ENCODE results near the gene DEFB131B.
"Not testable (repeated sequence)": the region's sequence is repeated elsewhere in the genome, so short reads cannot be mapped to it uniquely, and the experiment has no call there.

The DEFB131B gene

DNA sequence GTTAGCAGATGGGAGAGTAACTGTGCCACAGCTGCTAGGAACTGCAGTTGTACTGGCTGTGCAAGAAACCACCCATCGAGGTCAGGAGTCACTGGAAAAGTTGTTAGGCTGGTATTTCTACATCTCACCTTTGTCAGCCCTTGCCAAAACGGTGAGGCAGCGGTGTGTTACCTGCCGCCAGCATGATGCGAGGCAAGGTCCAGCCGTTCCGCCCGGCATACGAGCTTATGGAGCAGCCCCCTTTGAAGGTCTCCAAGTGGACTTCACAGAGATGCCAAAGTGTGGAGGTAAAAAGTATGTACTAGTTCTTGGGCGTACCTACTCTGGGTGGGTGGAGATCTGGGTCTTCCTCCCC is 33.7 kb downstream of the DEFB131B start:
- not testable (repeated sequence) for DNase-seq

DNA sequence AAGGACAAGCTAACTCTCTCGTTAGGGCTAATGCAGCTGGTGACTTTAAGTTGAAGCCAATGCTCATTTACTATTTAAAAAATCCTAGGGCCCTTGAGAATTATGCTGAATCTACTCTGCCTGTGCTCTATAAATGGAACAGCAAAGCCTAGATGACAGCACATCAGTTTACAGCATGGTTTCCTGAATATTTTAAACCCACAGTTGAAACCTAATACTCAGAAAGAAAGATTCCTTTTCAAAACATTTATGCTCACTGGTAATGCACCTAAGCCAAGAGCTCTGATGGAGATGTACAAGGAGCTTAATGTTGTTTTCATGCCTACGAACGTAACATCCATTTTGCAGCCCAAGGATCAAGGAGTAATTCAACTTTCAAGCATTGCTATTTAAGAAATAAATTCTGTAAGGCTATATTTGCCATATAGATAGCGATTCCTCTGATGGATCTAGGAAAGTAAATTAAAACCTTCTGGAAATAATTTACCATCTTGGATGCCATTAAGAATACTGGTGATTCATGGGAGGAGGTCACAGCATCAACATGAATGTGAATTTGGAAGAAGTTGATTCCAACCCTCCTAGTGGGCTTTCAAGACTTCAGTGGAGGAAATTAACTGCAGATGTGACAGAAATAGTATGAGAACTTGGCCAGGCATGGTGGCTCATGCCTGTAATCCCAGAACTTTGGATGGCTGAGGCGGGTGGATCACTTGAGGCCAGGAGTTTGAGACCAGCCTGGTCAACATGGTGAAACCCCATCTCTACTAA is 35.7 kb downstream of the DEFB131B start:
- no peak for DNase-seq

DNA sequence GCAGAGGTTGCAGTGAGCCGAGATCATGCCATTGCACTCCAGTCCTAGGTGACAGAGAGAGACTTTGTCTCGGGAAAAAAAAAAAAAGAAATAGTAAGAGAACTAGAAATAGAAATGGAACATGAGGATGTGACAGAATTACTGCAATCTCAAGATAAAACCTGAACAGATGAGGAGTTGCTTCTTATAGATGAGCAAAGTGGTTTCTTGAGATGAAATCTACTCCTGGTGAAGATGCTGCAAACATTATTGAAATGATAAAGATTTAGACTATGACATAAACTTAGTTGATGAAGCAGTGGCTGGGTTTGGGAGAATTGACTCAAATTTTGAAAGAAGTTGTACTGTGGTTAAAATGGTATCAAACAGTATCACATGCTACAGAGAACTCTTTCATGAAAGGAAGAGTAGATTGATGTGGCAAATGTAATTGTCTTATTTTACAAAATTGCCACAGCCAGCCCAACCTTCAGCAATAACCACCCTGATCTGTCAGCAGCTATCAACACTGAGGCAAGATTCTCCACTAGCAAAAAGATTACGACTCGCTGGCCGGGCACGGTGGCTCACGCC is 36.5 kb downstream of the DEFB131B start:
- no peak for DNase-seq

DNA sequence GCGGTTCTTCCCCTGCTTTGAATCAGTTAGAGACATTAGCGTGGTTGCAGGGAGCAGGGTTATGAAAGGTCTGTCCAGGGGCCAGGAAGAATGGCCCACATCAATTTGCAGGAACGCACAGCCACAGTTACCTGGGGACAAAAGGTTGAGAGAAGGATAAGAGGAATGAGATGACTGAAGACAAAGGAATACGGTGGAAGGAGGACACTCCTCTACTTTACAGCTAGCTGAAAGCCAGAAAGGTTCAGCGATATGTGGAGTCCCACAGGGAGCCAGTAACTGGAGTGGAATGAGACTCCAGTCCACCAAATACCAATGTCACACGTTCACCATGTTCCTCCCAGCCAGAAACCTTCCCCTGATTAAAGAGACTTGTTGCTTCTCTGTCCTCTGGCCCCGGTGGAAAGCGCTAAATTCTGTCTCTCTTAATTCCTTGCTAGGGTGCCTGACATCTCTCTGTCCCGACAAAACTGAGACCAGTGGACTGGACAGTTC is 39.4 kb downstream of the DEFB131B start:
- DNase-seq, result no peak

DNA sequence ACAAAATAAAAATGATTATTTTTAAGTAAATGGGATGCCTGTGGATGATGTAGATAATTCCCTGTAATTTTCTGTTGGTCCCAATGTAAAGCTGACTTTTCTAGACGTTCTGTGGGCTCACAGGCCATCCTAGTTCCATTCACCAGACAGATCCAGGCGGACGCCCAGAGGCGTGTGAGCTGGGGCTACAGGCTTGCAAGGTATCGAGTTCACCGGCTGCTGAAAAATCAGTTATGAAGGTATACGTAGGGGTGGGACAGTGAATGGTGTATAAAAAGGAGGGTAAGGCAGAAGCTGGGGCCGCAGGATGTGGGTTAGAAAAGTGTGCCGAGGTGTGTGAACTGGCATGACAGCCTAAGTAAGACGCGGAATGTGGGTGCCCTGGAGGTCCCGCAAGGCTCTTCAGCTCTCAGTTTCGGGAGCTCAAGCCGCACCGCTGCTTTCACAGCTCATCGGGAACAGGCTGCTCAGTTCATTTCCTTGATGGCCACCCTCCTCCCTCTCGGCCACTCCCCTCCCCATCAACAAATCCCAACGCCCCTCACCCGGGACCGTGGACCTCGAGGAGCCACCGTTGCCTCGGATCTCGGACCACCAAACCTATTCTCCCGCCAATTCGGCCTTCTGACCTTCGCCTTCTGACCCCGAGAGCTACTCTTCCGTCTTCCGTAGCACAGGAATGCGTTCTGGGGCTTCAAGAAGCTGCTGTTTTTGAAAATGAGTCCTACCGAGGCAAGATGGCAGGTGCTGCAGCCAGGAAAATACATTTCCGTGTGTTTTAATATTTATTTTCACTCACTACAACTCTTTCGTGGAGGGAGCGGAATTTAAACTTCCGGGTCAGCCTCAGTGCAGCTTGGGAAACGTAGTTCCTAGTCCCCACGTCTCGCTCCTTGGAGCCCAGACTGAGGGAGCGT is 49.8 kb downstream of the DEFB131B start, which contains the start of gene XNDC1N:
TSS of gene XNDC1N (minus strand) at position 775 of the 917 bp plus-strand sequence. CDS start 5,241 bp downstream, outside the sequence.
- DNase-seq, result peak; percentile 83

DNA sequence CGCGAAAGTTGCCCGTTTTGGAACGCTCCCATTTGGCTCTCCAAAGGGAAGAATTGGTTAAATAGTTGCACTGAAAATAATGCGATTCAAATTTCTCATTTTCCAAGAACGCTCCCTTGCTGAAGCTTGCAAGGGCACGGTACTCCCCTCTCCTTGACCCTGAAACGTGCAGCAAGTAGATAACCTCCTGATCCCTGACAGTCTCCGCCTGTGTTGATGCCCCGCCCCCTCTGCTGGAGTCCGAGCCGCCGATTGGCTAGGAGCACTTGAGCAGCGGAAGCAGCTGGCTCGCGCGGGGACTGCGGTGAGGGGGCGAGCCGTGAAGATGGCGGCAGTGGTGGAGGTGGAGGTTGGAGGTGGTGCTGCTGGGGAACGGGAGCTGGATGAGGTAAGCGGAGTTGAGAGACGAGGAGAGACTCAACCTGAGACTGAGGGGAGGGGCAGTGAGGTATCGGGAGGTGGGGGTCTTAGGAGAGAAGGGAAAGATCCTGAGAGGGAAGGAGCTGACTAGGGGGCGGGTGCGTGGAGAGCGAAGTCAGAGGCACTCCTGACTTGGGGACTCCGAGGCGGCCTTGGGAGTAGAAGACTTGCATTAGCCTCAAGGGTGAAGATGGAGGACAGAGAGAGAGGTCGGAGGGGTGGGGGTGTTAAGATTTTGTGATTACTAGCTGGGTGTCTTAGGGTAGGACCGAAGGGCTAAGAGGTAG is 50.6 kb downstream of the DEFB131B start, which contains the start of gene RNF121:
TSS of gene RNF121 (plus strand) at position 310 of the 707 bp plus-strand sequence. CDS start at position 326, 16 bp downstream.
- peak; percentile 85 for DNase-seq

DNA sequence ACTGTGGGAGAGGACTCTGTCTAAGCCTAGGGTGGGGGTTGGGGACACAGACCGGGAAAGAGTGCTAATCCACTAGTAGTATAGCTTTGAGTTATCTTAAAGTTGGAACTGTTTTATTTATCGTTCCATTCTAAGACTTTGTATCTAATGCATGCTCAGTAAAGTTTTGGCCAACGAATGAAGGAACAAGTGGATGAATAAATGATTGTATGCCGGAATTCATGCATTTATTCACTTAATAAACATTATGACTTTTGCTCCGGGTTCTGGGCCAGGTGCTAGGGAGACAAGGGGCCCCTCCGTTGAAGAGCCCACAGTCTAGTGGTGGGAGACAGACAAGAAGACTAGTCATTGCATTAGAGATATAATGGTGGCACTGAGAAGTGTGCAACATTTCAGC is 51.2 kb downstream of the DEFB131B start:
- no peak for DNase-seq

DNA sequence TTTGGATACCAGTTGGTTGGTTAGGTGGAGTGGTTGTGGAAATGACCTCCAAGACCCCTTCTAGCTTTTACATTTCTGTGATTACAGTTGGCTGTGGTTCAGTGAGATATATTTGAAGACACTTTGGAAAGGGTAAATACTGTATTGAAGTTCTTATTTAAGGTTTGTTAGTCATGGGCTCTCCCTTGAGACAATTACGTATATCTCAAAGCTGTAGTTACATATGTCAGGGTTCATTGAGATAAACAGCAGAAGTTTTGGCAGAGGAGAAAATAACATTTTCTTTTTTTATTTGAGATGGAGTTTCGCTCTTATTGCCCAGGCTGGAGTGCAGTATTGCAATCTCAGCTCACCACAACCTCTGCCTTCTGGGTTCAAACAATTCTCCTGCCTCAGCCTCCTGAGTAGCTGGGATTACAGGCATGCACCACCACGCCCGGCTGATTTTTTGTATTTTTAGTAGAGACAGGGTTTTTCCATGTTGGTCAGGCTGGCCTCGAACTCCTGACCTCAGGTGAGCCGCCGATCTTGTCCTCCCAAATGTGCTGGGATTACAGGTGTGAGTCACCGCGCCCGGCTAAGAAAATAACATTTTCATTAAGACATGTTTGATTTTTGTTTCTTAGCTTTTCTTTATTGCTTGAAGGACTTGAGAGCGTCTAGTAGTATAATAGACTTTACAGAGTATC is 52.4 kb downstream of the DEFB131B start:
- no peak for DNase-seq

DNA sequence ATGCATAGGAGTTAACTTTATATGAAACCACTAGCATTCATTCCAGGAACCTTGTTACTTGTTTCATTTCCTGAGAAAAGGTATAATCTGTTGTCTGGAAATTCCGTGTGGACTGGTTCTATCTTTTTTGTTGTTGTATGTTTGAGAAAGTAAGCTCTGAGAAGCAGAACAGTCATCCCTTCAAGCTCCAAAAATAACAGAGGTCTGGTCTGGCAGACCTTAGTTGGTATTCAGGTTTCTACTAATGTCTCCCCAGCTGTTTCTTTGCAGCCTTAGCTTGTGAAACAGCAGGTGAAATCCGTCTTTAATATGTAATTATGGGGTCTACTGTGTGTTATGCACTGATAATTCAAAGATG is 53.0 kb downstream of the DEFB131B start:
- DNase-seq, result no peak

DNA sequence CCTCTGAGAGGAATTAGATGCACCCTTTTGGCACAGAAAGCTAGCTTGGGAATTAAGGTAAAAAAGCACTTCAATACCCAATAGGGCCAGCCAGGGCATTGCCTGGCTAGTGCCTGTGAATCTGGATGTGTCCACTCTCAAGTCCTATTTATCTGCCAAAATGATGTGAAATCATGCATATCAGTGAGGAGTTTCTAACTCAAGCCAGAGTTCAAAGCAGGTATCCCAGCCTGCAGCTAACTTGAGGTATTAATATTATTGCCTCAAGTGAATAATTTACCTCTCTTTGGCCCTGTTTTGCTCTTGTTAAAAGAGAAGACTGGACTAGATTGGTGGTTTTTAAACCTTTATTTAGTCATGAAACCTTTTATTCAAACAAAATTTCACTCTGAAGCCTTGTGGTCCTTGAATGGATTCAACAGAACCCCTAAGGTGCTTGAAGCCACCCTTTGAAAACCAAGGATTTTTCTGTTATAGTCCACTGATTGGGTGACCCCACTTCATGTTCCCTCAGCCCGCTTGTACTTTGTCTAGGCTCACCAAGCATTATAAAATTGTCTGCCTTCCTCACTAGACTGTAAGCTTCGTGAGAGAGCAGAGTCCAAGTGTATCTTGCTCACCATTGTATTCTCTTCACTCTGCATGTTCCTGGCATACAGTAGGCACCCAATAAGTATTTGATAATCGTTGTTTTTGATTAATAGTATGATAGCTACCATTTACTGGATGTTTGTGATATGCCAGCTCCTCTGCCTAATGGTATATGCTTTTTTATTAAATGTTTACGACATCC is 55.1 kb downstream of the DEFB131B start:
- DNase-seq, result no peak

Data from GF-D8 (cell line).